Neural progenitor cell (in vitro differentiated cells): ENCODE results near the gene CDHR2. TPM values are rescaled to one million over a fixed set of nuclear protein-coding genes. Genes with fewer than 3 reads are reported as not detected.
A peak's percentile ranks its signal among the peaks of the same experiment; 100 is the strongest.

ENCODE experiments used
- DNase-seq: peaks from one replicate; pipeline ENCODE4 v3.0.0-alpha.2; 2016; ENCODE audit warnings: low spot score
- H2AFZ ChIP-seq: fragments of 200-600 bp; sonication (generic); replicated peaks from 2 replicates; pipeline ENCODE4 v1.6.1; 2016; ENCODE audit warnings: antibody characterized with exemption
- H3F3A ChIP-seq: fragments of 200-600 bp; sonication (generic); 2 replicates; pipeline ENCODE4 v1.6.1; 2016; ENCODE audit warnings: antibody characterized with exemption, low read depth
- H3K27ac ChIP-seq: fragments of 200-600 bp; sonication (generic); 2 replicates; pipeline ENCODE4 v1.5.1; 2016; ENCODE audit warnings: mild to moderate bottlenecking
- H3K27me3 ChIP-seq: fragments of 200-600 bp; sonication (generic); 2 replicates; pipeline ENCODE4 v1.6.1; 2016; ENCODE audit warnings: mild to moderate bottlenecking, moderate library complexity
- H3K36me3 ChIP-seq: fragments of 200-600 bp; sonication (generic); 2 replicates; pipeline ENCODE4 v1.5.1; 2016
- H3K4me1 ChIP-seq: fragments of 200-600 bp; sonication (generic); 2 replicates; pipeline ENCODE4 v1.6.1; 2016; ENCODE audit warnings: mixed run types
- H3K4me2 ChIP-seq: fragments of 200-600 bp; sonication (generic); 2 replicates; pipeline ENCODE4 v1.6.1; 2016
- H3K4me3 ChIP-seq: fragments of 200-600 bp; sonication (generic); 2 replicates; pipeline ENCODE4 v1.5.1; 2016
- H3K79me2 ChIP-seq: fragments of 200-600 bp; sonication (generic); 2 replicates; pipeline ENCODE4 v1.6.1; 2016; ENCODE audit warnings: low read depth
- H3K9ac ChIP-seq: fragments of 200-600 bp; sonication (generic); 2 replicates; pipeline ENCODE4 v1.6.1; 2016
- H3K9me3 ChIP-seq: fragments of 200-600 bp; sonication (generic); 2 replicates; pipeline ENCODE4 v1.5.1; 2016; ENCODE audit warnings: low read depth
- H4K20me1 ChIP-seq: fragments of 200-600 bp; sonication (generic); 2 replicates; pipeline ENCODE4 v1.6.1; 2016; ENCODE audit warnings: low read depth
- H3K27ac Mint-ChIP-seq: 3 replicates; pipeline ENCODE4 v1.8.0; 2021; ENCODE audit warnings: mixed read lengths
- H3K27me3 Mint-ChIP-seq: 2 replicates; pipeline ENCODE4 v1.8.0; 2022; ENCODE audit warnings: low read depth, mild to moderate bottlenecking, inconsistent platforms, moderate library complexity, mixed read lengths; ENCODE audit not compliant: insufficient read depth
- H3K36me3 Mint-ChIP-seq: 3 replicates; pipeline ENCODE4 v1.8.0; 2021; ENCODE audit warnings: mixed read lengths
- H3K4me1 Mint-ChIP-seq: 3 replicates; pipeline ENCODE4 v1.8.0; 2021; ENCODE audit warnings: mixed read lengths
- H3K4me3 Mint-ChIP-seq: 3 replicates; pipeline ENCODE4 v1.8.0; 2021; ENCODE audit warnings: mild to moderate bottlenecking, moderate library complexity, mixed read lengths
- H3K9me3 Mint-ChIP-seq: 3 replicates; pipeline ENCODE4 v1.8.0; 2020; ENCODE audit warnings: mixed read lengths
- EZH2 ChIP-seq: fragments of 200-600 bp; sonication (generic); IDR thresholded peaks from 2 replicates; pipeline ENCODE4 v1.6.1; 2017; ENCODE audit warnings: antibody characterized with exemption, mild to moderate bottlenecking, moderate library complexity
- EZH2phosphoT487 ChIP-seq: fragments of 200-600 bp; sonication (generic); IDR thresholded peaks from 2 replicates; pipeline ENCODE4 v1.6.1; 2017; ENCODE audit warnings: antibody characterized with exemption
- total RNA-seq: library from RNA; depleted of rRNA; stranded (reverse); fragments of >200 nt; gene quantifications from 2 replicates; pipeline ENCODE4 v1.2.3, GENCODE V29; 2015; ENCODE audit warnings: low replicate concordance
- TF ChIP-seq, protein P1 (sequence below): fragments of 200-600 bp; sonication (generic); IDR thresholded peaks from 2 replicates; pipeline ENCODE4 v1.5.1; 2017; ENCODE audit warnings: antibody characterized with exemption, mild to moderate bottlenecking

The CDHR2 gene
- total RNA-seq, 1 donor from 2014 or later: not detected

DNA sequence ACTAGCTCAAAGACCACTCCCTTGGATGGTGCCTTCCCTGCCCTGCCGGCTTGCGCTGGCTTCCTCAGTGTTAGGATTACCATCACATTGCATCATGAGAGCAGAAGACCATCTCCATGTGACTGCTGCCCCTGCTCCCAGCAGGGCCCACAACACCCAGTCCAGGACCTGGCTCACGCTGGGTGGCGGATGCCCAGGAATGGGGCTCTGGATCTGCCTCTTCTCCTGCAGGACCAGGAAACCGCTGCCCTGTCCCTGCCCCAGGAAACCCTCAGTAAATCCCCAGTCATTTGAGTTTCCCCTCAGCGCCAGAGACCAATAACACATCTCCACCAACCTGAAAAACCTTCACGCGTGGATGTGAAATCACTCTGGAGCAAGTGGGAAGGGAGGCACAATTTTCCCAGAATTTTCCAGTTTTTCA lies 8.7 kb upstream of the CDHR2 start:
- Mint-ChIP-seq H3K27me3 (peaks cover 26% of the 10 kb centered on the region), H3K27ac (no peak overlapping the region), H3K4me1 (peaks cover 42% of the 10 kb centered on the region), H3K4me3 (peak overlapping the region; percentile 52), H3K36me3 (peaks cover 2% of the 10 kb centered on the region), H3K9me3 (no peaks in the 10 kb centered on the region)
- Histone ChIP-seq H3K79me2 (peaks cover 15% of the 10 kb centered on the region), H3K4me2 (no peak overlapping the region), H2AFZ (no peak overlapping the region), H4K20me1 (peaks cover 6% of the 10 kb centered on the region), H3K9me3 (no peaks in the 10 kb centered on the region), H3K4me3 (no peak overlapping the region), H3K27me3 (peaks cover 39% of the 10 kb centered on the region), H3F3A (peaks cover 29% of the 10 kb centered on the region), H3K4me1 (peaks cover 24% of the 10 kb centered on the region), H3K36me3 (no peaks in the 10 kb centered on the region), H3K9ac (no peak overlapping the region), H3K27ac (no peak overlapping the region)
- TF ChIP-seq, protein P1, sequence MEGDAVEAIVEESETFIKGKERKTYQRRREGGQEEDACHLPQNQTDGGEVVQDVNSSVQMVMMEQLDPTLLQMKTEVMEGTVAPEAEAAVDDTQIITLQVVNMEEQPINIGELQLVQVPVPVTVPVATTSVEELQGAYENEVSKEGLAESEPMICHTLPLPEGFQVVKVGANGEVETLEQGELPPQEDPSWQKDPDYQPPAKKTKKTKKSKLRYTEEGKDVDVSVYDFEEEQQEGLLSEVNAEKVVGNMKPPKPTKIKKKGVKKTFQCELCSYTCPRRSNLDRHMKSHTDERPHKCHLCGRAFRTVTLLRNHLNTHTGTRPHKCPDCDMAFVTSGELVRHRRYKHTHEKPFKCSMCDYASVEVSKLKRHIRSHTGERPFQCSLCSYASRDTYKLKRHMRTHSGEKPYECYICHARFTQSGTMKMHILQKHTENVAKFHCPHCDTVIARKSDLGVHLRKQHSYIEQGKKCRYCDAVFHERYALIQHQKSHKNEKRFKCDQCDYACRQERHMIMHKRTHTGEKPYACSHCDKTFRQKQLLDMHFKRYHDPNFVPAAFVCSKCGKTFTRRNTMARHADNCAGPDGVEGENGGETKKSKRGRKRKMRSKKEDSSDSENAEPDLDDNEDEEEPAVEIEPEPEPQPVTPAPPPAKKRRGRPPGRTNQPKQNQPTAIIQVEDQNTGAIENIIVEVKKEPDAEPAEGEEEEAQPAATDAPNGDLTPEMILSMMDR: no peak
- TF ChIP-seq EZH2phosphoT487: no peak
- TF ChIP-seq EZH2: no peak
- no peak for DNase-seq

DNA sequence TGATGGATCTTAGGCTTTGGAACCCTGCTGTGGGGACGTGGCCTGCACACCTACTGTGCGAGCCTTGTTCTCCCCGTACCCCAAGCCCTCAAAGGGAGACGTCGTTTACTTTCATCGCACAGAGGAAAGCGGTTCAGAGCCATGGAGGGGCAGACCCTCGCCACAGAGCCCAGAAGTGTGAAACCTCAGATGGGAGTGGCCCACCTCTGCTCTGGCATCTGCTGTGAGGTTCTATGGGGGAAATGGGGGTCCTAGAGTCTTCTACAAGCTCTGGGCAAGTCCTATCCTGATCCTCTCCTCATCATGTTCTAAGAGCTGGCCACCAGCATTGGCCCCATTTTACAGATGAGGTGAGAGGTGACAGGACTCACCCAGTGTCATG lies 8.2 kb upstream of the CDHR2 start:
- H2AFZ ChIP-seq: no peak overlapping the region
- Mint-ChIP-seq H3K4me3 (peak overlapping the region; percentile 52), H3K36me3 (no peaks in the 10 kb centered on the region), H3K27me3 (peaks cover 26% of the 10 kb centered on the region), H3K27ac (peak overlapping the region; percentile 74), H3K9me3 (no peaks in the 10 kb centered on the region), H3K4me1 (peaks cover 37% of the 10 kb centered on the region)
- H3F3A ChIP-seq: peaks cover 29% of the 10 kb centered on the region
- H4K20me1 ChIP-seq: peaks cover 2% of the 10 kb centered on the region
- H3K4me1 ChIP-seq: peaks cover 22% of the 10 kb centered on the region
- H3K27me3 ChIP-seq: peaks cover 43% of the 10 kb centered on the region
- H3K4me3 ChIP-seq: no peak overlapping the region
- H3K9me3 ChIP-seq: no peaks in the 10 kb centered on the region
- TF ChIP-seq EZH2 (no peak), EZH2phosphoT487 (no peak)
- TF ChIP-seq, protein P1: no peak
- peaks cover 11% of the 10 kb centered on the region for H3K79me2 ChIP-seq
- no peak overlapping the region for H3K9ac ChIP-seq
- H3K27ac ChIP-seq: no peak overlapping the region
- H3K36me3 ChIP-seq: no peaks in the 10 kb centered on the region
- no peak overlapping the region for H3K4me2 ChIP-seq
- no peak for DNase-seq

DNA sequence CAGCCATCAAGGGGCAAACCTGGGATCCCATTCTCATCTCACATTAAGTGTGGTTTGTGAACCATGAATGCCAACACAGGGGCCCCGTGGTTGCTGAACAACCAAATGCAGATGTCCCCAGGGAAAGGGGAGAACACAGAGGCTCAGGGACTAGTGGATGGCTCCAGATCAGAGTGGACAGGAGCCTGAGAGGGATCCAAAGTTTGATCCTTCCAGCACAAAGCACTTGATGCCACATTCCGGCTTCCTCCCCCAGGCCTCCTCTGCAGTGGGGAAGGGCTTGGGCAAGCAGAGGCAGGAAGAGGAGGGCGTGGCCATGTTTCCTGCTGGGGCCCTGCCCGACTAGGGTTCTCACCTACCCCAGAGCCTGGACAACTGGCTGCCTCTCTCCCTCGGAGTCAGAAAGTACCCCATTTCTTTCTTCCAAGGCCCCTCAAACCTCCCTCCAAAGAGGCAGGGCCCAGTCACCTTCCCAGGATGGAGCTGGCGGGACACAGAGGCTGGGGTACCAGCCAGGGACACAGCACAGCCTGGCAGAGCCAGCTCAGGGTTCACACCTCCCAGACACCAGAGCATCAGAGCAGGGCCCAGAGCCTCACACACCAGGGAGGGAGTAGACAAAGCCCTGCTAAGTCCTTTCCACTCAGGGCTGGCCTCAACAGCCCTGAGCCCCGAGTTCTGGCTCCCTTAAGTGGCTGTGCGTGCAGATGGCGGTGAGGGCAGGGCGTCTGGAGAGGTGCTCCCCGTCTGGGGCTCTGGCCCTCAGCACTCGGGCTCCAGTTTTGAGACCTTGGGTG lies 7.6 kb upstream of the CDHR2 start:
- no peak overlapping the region for H3K27ac ChIP-seq
- peak overlapping the region; percentile 86 for H3K4me3 Mint-ChIP-seq
- no peaks in the 10 kb centered on the region for H4K20me1 ChIP-seq
- DNase-seq: peak; percentile 62
- H3F3A ChIP-seq: peaks cover 29% of the 10 kb centered on the region
- peaks cover 26% of the 10 kb centered on the region for H3K27me3 Mint-ChIP-seq
- peaks cover 22% of the 10 kb centered on the region for H3K4me1 ChIP-seq
- H3K9me3 ChIP-seq: no peaks in the 10 kb centered on the region
- H2AFZ ChIP-seq: no peak overlapping the region
- no peak overlapping the region for H3K27ac Mint-ChIP-seq
- H3K9ac ChIP-seq: no peak overlapping the region
- H3K4me3 ChIP-seq: no peak overlapping the region
- peaks cover 46% of the 10 kb centered on the region for H3K27me3 ChIP-seq
- peak overlapping the region; percentile 21 for H3K4me2 ChIP-seq
- H3K36me3 ChIP-seq: no peaks in the 10 kb centered on the region
- H3K36me3 Mint-ChIP-seq: no peaks in the 10 kb centered on the region
- H3K4me1 Mint-ChIP-seq: peaks cover 36% of the 10 kb centered on the region
- TF ChIP-seq EZH2phosphoT487 (no peak), EZH2 (no peak)
- TF ChIP-seq, protein P1: no peak
- H3K79me2 ChIP-seq: peaks cover 5% of the 10 kb centered on the region
- H3K9me3 Mint-ChIP-seq: no peaks in the 10 kb centered on the region
